Osteocyte (in vitro differentiated cells): ENCODE data around the gene PRPF18. TPM values are rescaled to one million over a fixed set of nuclear protein-coding genes. Genes with fewer than 3 reads are reported as not detected.

Experiments used
- DNase-seq: peaks from one replicate; pipeline ENCODE4 v3.0.0; 2021; ENCODE audit warnings: mixed read lengths; ENCODE audit not compliant: unreplicated experiment; ENCODE audit errors: extremely low spot score
- H3K27ac Mint-ChIP-seq: one replicate; pipeline ENCODE4 v1.8.0; 2021; ENCODE audit warnings: mild to moderate bottlenecking, mixed read lengths; ENCODE audit not compliant: unreplicated experiment
- H3K27me3 Mint-ChIP-seq: one replicate; pipeline ENCODE4 v1.8.0; 2021; ENCODE audit warnings: mixed read lengths; ENCODE audit not compliant: unreplicated experiment
- H3K36me3 Mint-ChIP-seq: one replicate; pipeline ENCODE4 v1.8.0; 2021; ENCODE audit warnings: mixed read lengths; ENCODE audit not compliant: unreplicated experiment
- H3K4me1 Mint-ChIP-seq: one replicate; pipeline ENCODE4 v1.8.0; 2021; ENCODE audit warnings: mixed read lengths; ENCODE audit not compliant: unreplicated experiment
- H3K4me3 Mint-ChIP-seq: one replicate; pipeline ENCODE4 v1.8.0; 2021; ENCODE audit warnings: mild to moderate bottlenecking, moderate library complexity, mixed read lengths; ENCODE audit not compliant: unreplicated experiment
- H3K9me3 Mint-ChIP-seq: one replicate; pipeline ENCODE4 v1.8.0; 2021; ENCODE audit warnings: mixed read lengths; ENCODE audit not compliant: unreplicated experiment
- CTCF ChIP-seq: fragments of 200-600 bp; sonication (generic); IDR thresholded peaks from 2 replicates; pipeline ENCODE4 v1.5.0; 2021; ENCODE audit warnings: antibody characterized with exemption, mild to moderate bottlenecking, moderate library complexity
- total RNA-seq: library from RNA; stranded (reverse); gene quantifications from 2 replicates; pipeline ENCODE4 v1.2.1, GENCODE V29; 2021

PRPF18 gene
- total RNA-seq, 1 donor from 2014 or later = 19.2 TPM

GRCh38 chr10:13597909-13598308, 11.1 kb downstream of the PRPF18 start:
- no peak overlapping the region for H3K27ac Mint-ChIP-seq
- DNase-seq = no peak
- no peaks in the 10 kb centered on the region for H3K9me3 Mint-ChIP-seq
- peaks cover 6% of the 10 kb centered on the region for H3K4me1 Mint-ChIP-seq
- H3K4me3 Mint-ChIP-seq = no peak overlapping the region
- no peak for TF ChIP-seq CTCF
- no peaks in the 10 kb centered on the region for H3K27me3 Mint-ChIP-seq
- peaks cover 33% of the 10 kb centered on the region for H3K36me3 Mint-ChIP-seq

- TF ChIP-seq CTCF = no peak
- H3K4me3 Mint-ChIP-seq = no peak overlapping the region
- H3K4me1 Mint-ChIP-seq = peaks cover 6% of the 10 kb centered on the region
- H3K27ac Mint-ChIP-seq = no peak overlapping the region
- DNase-seq = no peak
- no peaks in the 10 kb centered on the region for H3K27me3 Mint-ChIP-seq
- peaks cover 30% of the 10 kb centered on the region for H3K36me3 Mint-ChIP-seq
- H3K9me3 Mint-ChIP-seq = no peaks in the 10 kb centered on the region
Measured at GRCh38 chr10:13604357-13605040, 17.7 kb downstream of the PRPF18 start.

- peaks cover 34% of the 10 kb centered on the region for H3K36me3 Mint-ChIP-seq
Measured at GRCh38 chr10:13608246-13608853, 21.6 kb downstream of the PRPF18 start.

DNA sequence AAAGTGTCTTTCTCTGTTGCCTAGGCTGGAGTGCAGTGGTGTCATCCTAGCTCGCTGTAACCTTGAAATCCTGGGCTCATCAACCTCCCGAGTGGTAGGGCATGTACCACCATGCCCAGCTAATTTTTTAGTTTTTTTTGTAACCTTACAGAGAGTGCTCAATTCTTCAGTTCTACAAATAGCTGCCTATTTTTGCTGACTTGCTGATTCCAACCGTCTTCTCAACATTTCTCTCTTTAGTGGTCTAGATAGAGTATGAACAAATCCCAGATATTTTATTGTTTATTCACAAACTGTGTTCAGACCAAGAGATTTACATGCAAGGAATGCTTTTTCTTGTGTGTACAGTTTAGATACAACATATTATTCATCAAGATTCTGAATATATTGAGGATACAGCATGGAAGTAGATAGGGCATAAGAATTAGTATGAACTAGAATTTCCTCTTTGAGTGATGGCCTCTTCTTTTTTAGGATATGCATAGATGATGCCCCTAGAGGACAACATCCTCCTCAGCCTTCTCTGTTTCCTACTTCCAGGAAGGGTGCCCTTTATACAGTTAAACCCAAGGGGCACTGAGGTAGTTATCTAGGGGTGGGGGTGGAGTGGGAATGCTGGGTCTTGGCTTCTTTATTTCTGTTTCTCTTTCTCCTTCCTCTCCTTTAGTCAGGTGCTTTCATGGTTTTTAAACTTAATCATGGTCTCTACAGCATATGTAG, 26.0 kb downstream of the PRPF18 start:
- peaks cover 18% of the 10 kb centered on the region for H3K36me3 Mint-ChIP-seq
- no peaks in the 10 kb centered on the region for H3K9me3 Mint-ChIP-seq
- no peak overlapping the region for H3K4me3 Mint-ChIP-seq
- H3K27me3 Mint-ChIP-seq = no peaks in the 10 kb centered on the region
- no peak for TF ChIP-seq CTCF
- no peak for DNase-seq
- H3K4me1 Mint-ChIP-seq = peaks cover 41% of the 10 kb centered on the region
- no peak overlapping the region for H3K27ac Mint-ChIP-seq

More at GRCh38 chr10:13608246-13608853, 21.6 kb downstream of the PRPF18 start:
- Mint-ChIP-seq H3K9me3 (no peaks in the 10 kb centered on the region), H3K27ac (no peak overlapping the region), H3K27me3 (no peaks in the 10 kb centered on the region), H3K4me3 (no peak overlapping the region), H3K4me1 (no peaks in the 10 kb centered on the region)
- no peak for TF ChIP-seq CTCF
- DNase-seq = no peak

DNA sequence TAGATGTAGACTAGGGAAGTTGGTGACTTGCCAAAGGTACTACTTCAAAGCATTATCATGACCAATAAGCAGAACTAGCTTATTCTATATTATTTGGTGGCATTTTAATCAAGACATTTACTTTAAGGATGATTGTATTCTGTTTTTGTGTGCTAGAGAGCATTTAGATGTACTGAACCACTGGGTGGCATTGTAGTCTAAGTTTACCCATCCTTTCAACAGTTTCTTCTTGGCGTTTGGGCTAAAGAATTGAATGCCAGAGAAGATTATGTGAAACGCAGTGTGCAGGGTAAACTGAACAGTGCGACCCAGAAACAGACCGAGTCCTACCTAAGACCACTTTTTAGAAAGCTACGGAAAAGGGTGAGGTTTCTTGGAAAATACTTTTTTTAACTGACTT, 26.8 kb downstream of the PRPF18 start:
- H3K27ac Mint-ChIP-seq = peak overlapping the region; percentile 38
- H3K4me1 Mint-ChIP-seq = peaks cover 45% of the 10 kb centered on the region
- H3K27me3 Mint-ChIP-seq = no peaks in the 10 kb centered on the region

More for the DNA sequence above, 26.8 kb downstream of the PRPF18 start:
- Mint-ChIP-seq H3K4me3 (no peak overlapping the region), H3K36me3 (peaks cover 20% of the 10 kb centered on the region), H3K9me3 (no peaks in the 10 kb centered on the region)
- peak; percentile 71 for TF ChIP-seq CTCF
- DNase-seq = no peak
